H1 (cell line): ENCODE measurements around the gene CRYBB3. TPM values are rescaled to one million over a fixed set of nuclear protein-coding genes. Genes with fewer than 3 reads are reported as not detected.

Experiments used
- CTCF ChIA-PET: fragments of 300-600 bp; sonication (Branson Sonifier 250); formaldehyde crosslinking; loops from one replicate; lab custom pipeline; 2021; ENCODE audit not compliant: partially characterized antibody; lab: Charles Lee
- POLR2A ChIA-PET: fragments of 300-600 bp; sonication (Branson Sonifier 250); formaldehyde crosslinking; loops from one replicate; lab custom pipeline; 2021; ENCODE audit warnings: inconsistent platforms; ENCODE audit not compliant: partially characterized antibody; lab: Charles Lee
- DNase-seq, 2 experiments: peaks; one replicate each; pipeline versions ENCODE4 v3.0.0 to v3.0.0-alpha.2; 2010 to 2022; ENCODE audit warnings: low spot score in 2 of 2, low read depth in 1 of 2, mixed read lengths in 1 of 2
- FAIRE-seq: peaks from 2 replicates; lab custom pipeline; 2011; peaks lifted over from hg19 to GRCh38; lab: Jason Lieb, UNC
- H2AFZ ChIP-seq: 2 replicates; pipeline ENCODE4 v1.8.1; 2012; ENCODE audit warnings: low read length, inconsistent platforms
- H2AK5ac ChIP-seq: 2 replicates; pipeline ENCODE4 v1.6.1; 2013; ENCODE audit warnings: low read depth, low read length
- H2BK120ac ChIP-seq: replicated peaks from 2 replicates; pipeline ENCODE3; 2013; ENCODE audit warnings: low read depth, low read length, inconsistent platforms
- H2BK12ac ChIP-seq: 2 replicates; pipeline ENCODE4 v1.6.1; 2013; ENCODE audit warnings: low read depth, low read length
- H2BK15ac ChIP-seq: 2 replicates; pipeline ENCODE4 v1.6.1; 2013; ENCODE audit warnings: low read length
- H2BK20ac ChIP-seq: 2 replicates; pipeline ENCODE4 v1.6.1; 2013; ENCODE audit warnings: low read length
- H2BK5ac ChIP-seq: 2 replicates; pipeline ENCODE4 v1.6.1; 2013; ENCODE audit warnings: low read depth, low read length
- H3K14ac ChIP-seq: 2 replicates; pipeline ENCODE4 v1.6.1; 2013; ENCODE audit warnings: inconsistent platforms; ENCODE audit not compliant: insufficient read length
- H3K18ac ChIP-seq: 2 replicates; pipeline ENCODE4 v1.6.1; 2013; ENCODE audit warnings: low read length; ENCODE audit errors: extremely low read depth
- H3K23ac ChIP-seq: 2 replicates; pipeline ENCODE4 v1.6.1; 2013; ENCODE audit warnings: inconsistent platforms; ENCODE audit not compliant: insufficient read length
- H3K23me2 ChIP-seq: 2 replicates; pipeline ENCODE4 v1.6.1; 2013; ENCODE audit warnings: low read depth, low read length
- H3K27ac ChIP-seq: 2 replicates; pipeline ENCODE4 v1.6.1; 2011; ENCODE audit warnings: low read depth, low read length, inconsistent platforms
- H3K27me3 ChIP-seq, 4 experiments: replicated peaks in 1 of 4; 1 replicate in 1 of 4; 2 replicates in 3 of 4; pipeline versions ENCODE4 v1.6.1 to v1.8.1; 2011 to 2013; ENCODE audit warnings: low read length in 3 of 4, mild to moderate bottlenecking in 3 of 4, inconsistent platforms in 2 of 4, mixed read lengths in 2 of 4, moderate library complexity in 1 of 4; ENCODE audit not compliant: control insufficient read depth in 3 of 4, insufficient read depth in 3 of 4; ENCODE audit errors: extremely low read depth in 1 of 4
- H3K36me3 ChIP-seq, 4 experiments: 2 replicates each; pipeline versions ENCODE4 v1.6.1 to v1.8.1; 2011 to 2013; ENCODE audit warnings: mild to moderate bottlenecking in 4 of 4, low read length in 3 of 4, moderate library complexity in 2 of 4, control low read depth in 1 of 4, inconsistent platforms in 1 of 4; ENCODE audit not compliant: insufficient read depth in 4 of 4, control insufficient read depth in 2 of 4
- H3K4ac ChIP-seq: replicated peaks from 2 replicates; pipeline ENCODE3; 2013; ENCODE audit warnings: low read length, low read depth, mixed read lengths, inconsistent platforms; ENCODE audit not compliant: insufficient read length
- H3K4me1 ChIP-seq, 4 experiments: replicated peaks in 1 of 4; 1 replicate in 1 of 4; 2 replicates in 3 of 4; pipeline versions ENCODE4 v1.6.1 to v1.8.1; 2011 to 2013; ENCODE audit warnings: low read length in 3 of 4, inconsistent platforms in 2 of 4, mixed read lengths in 1 of 4; ENCODE audit not compliant: insufficient read depth in 4 of 4, control insufficient read depth in 3 of 4
- H3K4me2 ChIP-seq, 2 experiments: 2 replicates each; pipeline versions ENCODE4 v1.6.1 to v1.8.1; 2011 to 2013; ENCODE audit warnings: low read depth in 2 of 2, low read length in 2 of 2, control low read depth in 1 of 2, inconsistent platforms in 1 of 2, mild to moderate bottlenecking in 1 of 2; ENCODE audit not compliant: insufficient read depth in 1 of 2
- H3K4me3 ChIP-seq, 4 experiments: fragments of 200-600, 300-600 bp in 1 of 4; sonication (generic), shearing (Covaris generic), sonication (Bioruptor Twin) in 1 of 4; 2 replicates each; pipeline versions ENCODE4 v1.5.1 to v1.8.1; 2011 to 2016; ENCODE audit warnings: low read length in 4 of 4, low read depth in 3 of 4, control low read depth in 2 of 4, inconsistent platforms in 2 of 4, mild to moderate bottlenecking in 2 of 4, mixed read lengths in 1 of 4, moderate library complexity in 1 of 4; ENCODE audit not compliant: insufficient read depth in 2 of 4; ENCODE audit errors: extremely low read depth in 1 of 4
- H3K56ac ChIP-seq: replicated peaks from 2 replicates; pipeline ENCODE3; 2013; ENCODE audit warnings: low read depth, mild to moderate bottlenecking, mixed read lengths, low read length, inconsistent platforms; ENCODE audit not compliant: insufficient read length
- H3K79me1 ChIP-seq: 2 replicates; pipeline ENCODE4 v1.6.1; 2013; ENCODE audit warnings: low read depth, low read length, control low read depth
- H3K79me2 ChIP-seq, 2 experiments: 2 replicates each; pipeline versions ENCODE4 v1.6.1 to v1.8.1; 2012 to 2013; ENCODE audit warnings: low read length in 2 of 2, mild to moderate bottlenecking in 2 of 2, inconsistent platforms in 1 of 2; ENCODE audit not compliant: insufficient read depth in 2 of 2, control insufficient read depth in 1 of 2
- H3K9ac ChIP-seq, 4 experiments: replicated peaks in 1 of 4; 1 replicate in 1 of 4; 2 replicates in 3 of 4; pipeline versions ENCODE4 v1.6.1 to v1.8.1; 2011 to 2013; ENCODE audit warnings: low read depth in 3 of 4, low read length in 3 of 4, control low read depth in 2 of 4, mild to moderate bottlenecking in 2 of 4, moderate library complexity in 2 of 4, inconsistent platforms in 1 of 4; ENCODE audit errors: extremely low read depth in 1 of 4
- H3K9me3 ChIP-seq, 2 experiments: 2 replicates each; pipeline versions ENCODE4 v1.6.1 to v1.8.1; 2012 to 2013; ENCODE audit warnings: mild to moderate bottlenecking in 2 of 2, moderate library complexity in 2 of 2, control low read depth in 1 of 2, inconsistent platforms in 1 of 2, low read depth in 1 of 2, low read length in 1 of 2, mixed read lengths in 1 of 2; ENCODE audit not compliant: insufficient read depth in 2 of 2
- H4K20me1 ChIP-seq, 2 experiments: replicated peaks in 1 of 2; 2 replicates each; pipeline versions ENCODE3 to v1.8.1; 2011 to 2013; ENCODE audit warnings: inconsistent platforms in 2 of 2, low read length in 2 of 2, mild to moderate bottlenecking in 1 of 2; ENCODE audit not compliant: insufficient read depth in 2 of 2, control insufficient read depth in 1 of 2
- H4K5ac ChIP-seq: 2 replicates; pipeline ENCODE4 v1.6.1; 2013; ENCODE audit warnings: low read length, low read depth, mixed read lengths, inconsistent platforms; ENCODE audit not compliant: insufficient read length
- H4K8ac ChIP-seq: 2 replicates; pipeline ENCODE4 v1.8.0; 2013; ENCODE audit warnings: mild to moderate bottlenecking, moderate library complexity, low read length, inconsistent platforms; ENCODE audit not compliant: insufficient read depth; ENCODE audit errors: extremely low read depth
- H4K91ac ChIP-seq: replicated peaks from 2 replicates; pipeline ENCODE3; 2013; ENCODE audit warnings: low read length, mixed read lengths, inconsistent platforms; ENCODE audit not compliant: insufficient read length
- POLR2AphosphoS5 ChIP-seq: IDR thresholded peaks from 2 replicates; pipeline ENCODE4 v1.6.1; 2011; ENCODE audit warnings: low read depth, low read length
- POU5F1 ChIP-seq: IDR thresholded peaks from 2 replicates; pipeline ENCODE4 v1.6.1; 2011; ENCODE audit warnings: low read depth, mild to moderate bottlenecking, low read length, moderate library complexity
- WGBS, 2 experiments: shearing (Covaris generic) in 1 of 2; methylation state at CpG; one replicate each; pipeline versions ENCODE4 v1.1.6 to v1.1.7; 2013 to 2015; ENCODE audit warnings: low lambda C conversion rate in 2 of 2, mixed read lengths in 2 of 2, inconsistent platforms in 1 of 2, low coverage in 1 of 2, missing lambda C conversion rate in 1 of 2; ENCODE audit not compliant: insufficient replicate concordance in 2 of 2, insufficient coverage in 1 of 2, insufficient read length in 1 of 2; ENCODE audit errors: extremely low coverage in 1 of 2, missing lambda C conversion rate in 1 of 2; 5-methylcytosine and 5-hydroxymethylcytosine counted together
- polyA plus RNA-seq, 7 experiments: library from polyadenylated mRNA; depleted of rRNA in 3 of 7; stranded (reverse) in 5 of 7; unstranded in 2 of 7; fragments of >200 nt in 5 of 7; fragments of 200-250 nt in 2 of 7; gene quantifications; 1 replicate in 5 of 7; 2 replicates in 1 of 7; 4 replicates in 1 of 7; pipeline versions ENCODE4 v1.2.1 to v1.2.3, GENCODE V29; 2011 to 2013; ENCODE audit warnings: missing spikeins in 2 of 7, mixed read lengths in 2 of 7
- total RNA-seq: library from RNA; stranded (reverse); fragmentation: NEBNext Ultra II Directional; extraction: Animal tissue kit (Norgen Biotek cat#: 25700); gene quantifications from 2 replicates; pipeline ENCODE4 v1.2.1, GENCODE V29; 2021

Gene CRYBB3
- total and polyA plus RNA-seq, 2 of the 8 experiments (the other 6 are each of a cell fraction or from before 2014, with no cell fraction given) = 0.44 to 0.58 TPM

DNA sequence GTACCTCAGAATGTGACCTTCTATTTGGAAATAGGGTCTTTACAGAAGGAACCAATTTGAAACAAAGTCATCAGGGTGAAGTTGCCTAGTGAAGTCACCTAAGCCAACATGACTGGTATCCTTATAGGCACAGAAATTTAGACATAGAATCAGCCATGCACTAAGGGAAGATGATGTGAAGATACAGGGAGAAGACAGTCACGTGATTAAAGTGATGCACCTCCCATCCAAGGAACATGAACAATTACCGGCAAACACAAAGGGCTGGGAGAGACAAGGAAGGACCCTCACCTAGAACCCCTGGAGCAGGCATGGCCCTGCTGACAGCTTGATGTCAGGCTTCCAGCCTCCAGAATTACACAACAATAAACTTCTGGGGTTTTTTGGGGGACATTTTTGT, 16.6 kb downstream of the CRYBB3 start:
- Histone ChIP-seq H3K36me3 (no peaks in the 10 kb centered on the region), H3K4me2 (no peak overlapping the region), H3K56ac (no peak overlapping the region), H3K23ac (no peak overlapping the region), H2BK120ac (no peak overlapping the region), H2AK5ac (no peak overlapping the region), H4K20me1 (no peaks in the 10 kb centered on the region), H4K5ac (no peak overlapping the region), H3K4ac (no peak overlapping the region), H2AFZ (no peak overlapping the region), H3K18ac (no peak overlapping the region), H3K23me2 (no peaks in the 10 kb centered on the region), H4K91ac (no peak overlapping the region), H3K27ac (no peak overlapping the region), H2BK5ac (no peak overlapping the region), H3K14ac (no peak overlapping the region), H2BK12ac (no peak overlapping the region), H3K27me3 (peaks cover 0 to 4% (median 0%) of the 10 kb centered on the region in 4 experiments; a peak in 2 of 7 replicates), H3K79me2 (no peaks in the 10 kb centered on the region), H3K9me3 (peaks cover 3 to 5% of the 10 kb centered on the region in 2 experiments; a peak in 1 of 4 replicates), H2BK20ac (no peak overlapping the region), H3K9ac (no peak overlapping the region), H3K4me1 (no peaks in the 10 kb centered on the region), H3K79me1 (no peaks in the 10 kb centered on the region), H2BK15ac (no peak overlapping the region), H4K8ac (no peak overlapping the region), H3K4me3 (no peak overlapping the region)
- 91% methylated on average over 2 of the region's 2 CpGs; no CpG with 5 or more reads in 1 of the 2 experiments for WGBS, 2 experiments
- FAIRE-seq (no peak), DNase-seq (no peak)
- TF ChIP-seq POLR2AphosphoS5 (no peak), POU5F1 (no peak)
- POLR2A ChIA-PET = interaction anchor here (1.2 kb wide), 1 partner anchor 35 kb away, joined by 3 read pairs; no protein-coding TSS in a partner anchor
- CTCF ChIA-PET = interaction anchor here (1.2 to 2.7 kb wide), 2 partner anchors 14 to 134 kb away, joined by 5 to 8 read pairs; no protein-coding TSS in a partner anchor
